ENCODE results near the gene CNDP2.

DNA sequence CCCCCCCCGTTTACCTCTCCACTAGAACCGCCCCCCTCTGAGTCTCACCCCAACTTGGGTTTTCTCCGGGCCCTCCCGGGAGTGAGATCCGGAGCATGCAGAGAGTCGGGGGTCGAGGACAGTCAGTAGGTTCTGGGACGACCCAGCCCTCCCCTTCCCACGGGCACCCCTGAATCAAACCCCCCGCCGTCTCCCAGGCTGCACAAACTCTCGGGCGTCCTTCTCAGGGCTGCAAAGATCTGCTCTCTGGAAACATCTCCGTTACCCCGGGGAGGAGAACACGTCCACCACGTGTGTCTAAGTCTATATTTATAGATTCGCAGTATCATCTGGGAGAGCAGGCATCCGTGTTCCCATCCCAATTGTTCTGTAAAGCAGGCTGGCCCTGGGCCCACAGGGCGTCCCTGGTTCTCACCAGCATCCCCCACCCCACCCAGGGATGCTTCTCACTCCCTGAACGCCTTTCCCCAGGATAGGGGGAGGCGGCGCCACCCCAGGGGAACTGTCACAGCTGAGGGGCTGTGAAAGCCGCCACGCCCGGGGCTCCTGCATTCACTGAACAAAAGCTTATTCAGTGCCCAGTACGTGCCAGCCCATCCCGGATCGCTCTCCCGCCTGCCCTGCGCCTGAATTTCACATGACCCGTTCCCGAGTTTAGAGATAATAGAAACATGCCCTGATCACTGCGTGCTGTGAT, 38.3 kb upstream of the CNDP2 start:
- TF ChIP-seq POLR2A (IDR thresholded peaks at IDR 0.05), result no peak
- TF ChIP-seq, protein P1, sequence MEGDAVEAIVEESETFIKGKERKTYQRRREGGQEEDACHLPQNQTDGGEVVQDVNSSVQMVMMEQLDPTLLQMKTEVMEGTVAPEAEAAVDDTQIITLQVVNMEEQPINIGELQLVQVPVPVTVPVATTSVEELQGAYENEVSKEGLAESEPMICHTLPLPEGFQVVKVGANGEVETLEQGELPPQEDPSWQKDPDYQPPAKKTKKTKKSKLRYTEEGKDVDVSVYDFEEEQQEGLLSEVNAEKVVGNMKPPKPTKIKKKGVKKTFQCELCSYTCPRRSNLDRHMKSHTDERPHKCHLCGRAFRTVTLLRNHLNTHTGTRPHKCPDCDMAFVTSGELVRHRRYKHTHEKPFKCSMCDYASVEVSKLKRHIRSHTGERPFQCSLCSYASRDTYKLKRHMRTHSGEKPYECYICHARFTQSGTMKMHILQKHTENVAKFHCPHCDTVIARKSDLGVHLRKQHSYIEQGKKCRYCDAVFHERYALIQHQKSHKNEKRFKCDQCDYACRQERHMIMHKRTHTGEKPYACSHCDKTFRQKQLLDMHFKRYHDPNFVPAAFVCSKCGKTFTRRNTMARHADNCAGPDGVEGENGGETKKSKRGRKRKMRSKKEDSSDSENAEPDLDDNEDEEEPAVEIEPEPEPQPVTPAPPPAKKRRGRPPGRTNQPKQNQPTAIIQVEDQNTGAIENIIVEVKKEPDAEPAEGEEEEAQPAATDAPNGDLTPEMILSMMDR (IDR thresholded peaks at IDR 0.05), result no peak

Measured in adrenal gland (tissue), 5 donors.